ENCODE results near the gene NIBAN1. TPM values are rescaled to one million over a fixed set of nuclear protein-coding genes. Genes with fewer than 3 reads are reported as not detected.
"Not testable (repeated sequence)": the region's sequence is repeated elsewhere in the genome, so short reads cannot be mapped to it uniquely, and the experiment has no call there.

NIBAN1 gene
- polyA plus RNA-seq, 3 donors: 10.2 to 24.6 (median 12.4) TPM

DNA sequence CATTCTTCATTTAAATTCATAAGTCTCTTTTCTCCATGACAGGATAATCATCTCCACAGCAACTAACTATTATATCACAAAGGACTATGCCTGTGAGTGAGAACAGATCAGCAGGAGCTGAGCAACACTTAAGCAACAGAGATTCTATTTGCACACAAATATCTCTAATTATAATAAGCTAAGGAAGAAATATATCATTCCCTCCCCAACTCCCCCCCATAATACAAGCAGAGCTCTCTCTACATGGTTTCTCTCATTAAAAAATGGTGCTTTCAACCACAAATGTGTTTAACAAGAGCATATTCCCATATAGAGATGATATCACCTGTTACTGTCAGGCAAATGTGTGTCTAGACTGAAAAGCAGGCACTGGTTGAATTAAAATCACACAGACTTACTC lies 34.5 kb upstream of the NIBAN1 start:
- Mint-ChIP-seq H3K27ac (no peak overlapping the region), H3K4me3 (no peak overlapping the region)
- intact Hi-C loops (cut with micrococcal nuclease): no loop called here

DNA sequence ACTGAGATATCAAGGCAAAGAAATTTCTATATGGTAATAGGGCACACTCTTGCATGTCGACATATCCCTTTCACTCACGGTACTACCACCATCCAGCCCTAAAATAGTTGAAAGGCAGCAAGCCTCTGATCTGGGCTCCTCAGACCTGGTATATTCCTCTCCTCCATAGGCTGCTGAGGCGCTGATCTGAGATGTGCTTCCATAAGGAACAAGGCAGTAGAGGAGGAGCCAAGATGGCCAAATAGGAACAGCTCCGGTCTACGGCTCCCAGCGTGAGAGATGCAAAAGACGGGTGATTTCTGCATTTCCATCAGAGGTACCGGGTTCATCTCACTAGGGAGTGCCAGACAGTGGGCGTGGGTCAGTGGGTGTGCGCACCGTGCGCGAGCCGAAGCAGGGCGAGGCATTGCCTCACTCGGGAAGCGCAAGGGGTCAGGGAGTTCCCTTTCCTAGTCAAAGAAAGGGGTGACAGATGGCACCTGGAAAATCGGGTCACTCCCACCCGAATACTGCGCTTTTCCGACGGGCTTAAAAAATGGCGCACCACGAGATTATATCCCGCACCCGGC lies 27.1 kb upstream of the NIBAN1 start:
- H3K4me3 Mint-ChIP-seq; H3K4me1 Mint-ChIP-seq; H3K79me2 ChIP-seq (ENCODE audit: insufficient read depth, low read length); H3K9ac ChIP-seq (ENCODE audit: insufficient read depth, low read length, poor library complexity, severe bottlenecking); H3K4me3 ChIP-seq (replicated peaks in 1 of 3; ENCODE audit: low read depth in 2 of 3, low read length in 3 of 3); H3K4me1 ChIP-seq (ENCODE audit: control insufficient read depth in 1 of 2, insufficient read depth in 2 of 2, low read length in 2 of 2); H3K27me3 Mint-ChIP-seq (ENCODE audit: low read depth in 3 of 3); H3K4me2 ChIP-seq (replicated peaks; ENCODE audit: extremely low read depth, low read length, poor library complexity, severe bottlenecking); intact Hi-C loops (cut with micrococcal nuclease); H3K27me3 ChIP-seq (ENCODE audit: control insufficient read depth in 2 of 2, insufficient read depth in 2 of 2, low read length in 2 of 2); H4K20me1 ChIP-seq (ENCODE audit: insufficient read depth, low read length); H3K36me3 Mint-ChIP-seq; H3K27ac ChIP-seq (ENCODE audit: low read depth in 1 of 2, low read length in 2 of 2); H3K27ac Mint-ChIP-seq; H3K36me3 ChIP-seq (replicated peaks in 1 of 2; ENCODE audit: control insufficient read depth in 1 of 2, insufficient read depth in 2 of 2, low read length in 2 of 2); DNase-seq; H2AFZ ChIP-seq (ENCODE audit: insufficient read depth, low read depth, low read length, poor library complexity, severe bottlenecking); H3K9me3 ChIP-seq (replicated peaks in 1 of 2; ENCODE audit: control insufficient read depth in 1 of 2, insufficient read depth in 1 of 2, low read length in 2 of 2): not testable (repeated sequence)
- H3K9me3 Mint-ChIP-seq: peaks cover 2 to 10% (median 5%) of the 10 kb centered on the region in 7 donors
- 100% methylated on average over 5 of the region's 26 CpGs for WGBS (ENCODE audit: insufficient coverage)

More for the DNA sequence above, 34.5 kb upstream of the NIBAN1 start:
- no peak for DNase-seq
- no peaks in the 10 kb centered on the region for H3K36me3 Mint-ChIP-seq
- no peaks in the 10 kb centered on the region for H3K27me3 ChIP-seq (ENCODE audit: control insufficient read depth in 2 of 2, insufficient read depth in 2 of 2, low read length in 2 of 2)
- no peak overlapping the region for H3K4me3 ChIP-seq (replicated peaks in 1 of 3; ENCODE audit: low read depth in 2 of 3, low read length in 3 of 3)
- peaks cover 0 to 3% (median 0%) of the 10 kb centered on the region in 7 donors for H3K9me3 Mint-ChIP-seq
- H3K4me1 Mint-ChIP-seq: no peaks in the 10 kb centered on the region
- no peaks in the 10 kb centered on the region for H3K36me3 ChIP-seq (replicated peaks in 1 of 2; ENCODE audit: control insufficient read depth in 1 of 2, insufficient read depth in 2 of 2, low read length in 2 of 2)
- TF ChIP-seq, protein P1, sequence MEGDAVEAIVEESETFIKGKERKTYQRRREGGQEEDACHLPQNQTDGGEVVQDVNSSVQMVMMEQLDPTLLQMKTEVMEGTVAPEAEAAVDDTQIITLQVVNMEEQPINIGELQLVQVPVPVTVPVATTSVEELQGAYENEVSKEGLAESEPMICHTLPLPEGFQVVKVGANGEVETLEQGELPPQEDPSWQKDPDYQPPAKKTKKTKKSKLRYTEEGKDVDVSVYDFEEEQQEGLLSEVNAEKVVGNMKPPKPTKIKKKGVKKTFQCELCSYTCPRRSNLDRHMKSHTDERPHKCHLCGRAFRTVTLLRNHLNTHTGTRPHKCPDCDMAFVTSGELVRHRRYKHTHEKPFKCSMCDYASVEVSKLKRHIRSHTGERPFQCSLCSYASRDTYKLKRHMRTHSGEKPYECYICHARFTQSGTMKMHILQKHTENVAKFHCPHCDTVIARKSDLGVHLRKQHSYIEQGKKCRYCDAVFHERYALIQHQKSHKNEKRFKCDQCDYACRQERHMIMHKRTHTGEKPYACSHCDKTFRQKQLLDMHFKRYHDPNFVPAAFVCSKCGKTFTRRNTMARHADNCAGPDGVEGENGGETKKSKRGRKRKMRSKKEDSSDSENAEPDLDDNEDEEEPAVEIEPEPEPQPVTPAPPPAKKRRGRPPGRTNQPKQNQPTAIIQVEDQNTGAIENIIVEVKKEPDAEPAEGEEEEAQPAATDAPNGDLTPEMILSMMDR (IDR thresholded peaks at IDR 0.05): no peak
- H3K9ac ChIP-seq (ENCODE audit: insufficient read depth, low read length, poor library complexity, severe bottlenecking): no peak overlapping the region
- no peaks in the 10 kb centered on the region for H4K20me1 ChIP-seq (ENCODE audit: insufficient read depth, low read length)
- no peaks in the 10 kb centered on the region for H3K9me3 ChIP-seq (replicated peaks in 1 of 2; ENCODE audit: control insufficient read depth in 1 of 2, insufficient read depth in 1 of 2, low read length in 2 of 2)
- no peak overlapping the region for H3K27ac ChIP-seq (ENCODE audit: low read depth in 1 of 2, low read length in 2 of 2)
- H3K79me2 ChIP-seq (ENCODE audit: insufficient read depth, low read length): no peaks in the 10 kb centered on the region
- no peak overlapping the region for H3K4me2 ChIP-seq (replicated peaks; ENCODE audit: extremely low read depth, low read length, poor library complexity, severe bottlenecking)
- H3K4me1 ChIP-seq (ENCODE audit: control insufficient read depth in 1 of 2, insufficient read depth in 2 of 2, low read length in 2 of 2): no peaks in the 10 kb centered on the region
- peaks cover 0 to 3% (median 0%) of the 10 kb centered on the region in 3 donors for H3K27me3 Mint-ChIP-seq (ENCODE audit: low read depth in 3 of 3)
- no peak overlapping the region for H2AFZ ChIP-seq (ENCODE audit: insufficient read depth, low read depth, low read length, poor library complexity, severe bottlenecking)

DNA sequence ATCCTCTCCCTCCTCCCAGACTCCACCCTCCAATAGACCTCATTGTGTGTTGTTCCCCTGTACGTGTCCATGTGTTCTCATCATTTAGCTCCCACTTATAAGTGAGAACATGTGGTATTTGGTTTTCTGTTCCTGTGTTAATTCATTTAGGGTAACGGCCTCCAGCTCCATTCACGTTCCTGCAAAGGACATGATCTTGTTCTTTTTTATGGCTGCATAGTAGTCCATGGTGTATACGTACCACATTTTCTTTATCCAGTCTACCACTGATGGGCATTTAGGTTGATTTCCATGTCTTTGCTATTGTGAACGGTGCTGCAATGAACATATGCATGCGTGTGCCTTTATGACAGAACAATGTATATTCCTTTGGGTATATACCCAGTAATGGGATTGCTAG lies 25.7 kb upstream of the NIBAN1 start:
- H3K4me3 ChIP-seq (replicated peaks in 1 of 3; ENCODE audit: low read depth in 2 of 3, low read length in 3 of 3); intact Hi-C loops (cut with micrococcal nuclease); H3K79me2 ChIP-seq (ENCODE audit: insufficient read depth, low read length); H3K36me3 Mint-ChIP-seq; H3K4me2 ChIP-seq (replicated peaks; ENCODE audit: extremely low read depth, low read length, poor library complexity, severe bottlenecking); H4K20me1 ChIP-seq (ENCODE audit: insufficient read depth, low read length); H3K36me3 ChIP-seq (replicated peaks in 1 of 2; ENCODE audit: control insufficient read depth in 1 of 2, insufficient read depth in 2 of 2, low read length in 2 of 2); H3K9ac ChIP-seq (ENCODE audit: insufficient read depth, low read length, poor library complexity, severe bottlenecking); H3K4me3 Mint-ChIP-seq; H2AFZ ChIP-seq (ENCODE audit: insufficient read depth, low read depth, low read length, poor library complexity, severe bottlenecking); DNase-seq; H3K27me3 ChIP-seq (ENCODE audit: control insufficient read depth in 2 of 2, insufficient read depth in 2 of 2, low read length in 2 of 2); H3K27me3 Mint-ChIP-seq (ENCODE audit: low read depth in 3 of 3); H3K27ac ChIP-seq (ENCODE audit: low read depth in 1 of 2, low read length in 2 of 2); H3K4me1 Mint-ChIP-seq; H3K27ac Mint-ChIP-seq; H3K4me1 ChIP-seq (ENCODE audit: control insufficient read depth in 1 of 2, insufficient read depth in 2 of 2, low read length in 2 of 2): not testable (repeated sequence)
- peaks cover 0 to 13% of the 10 kb centered on the region in 2 donors for H3K9me3 ChIP-seq (replicated peaks in 1 of 2; ENCODE audit: control insufficient read depth in 1 of 2, insufficient read depth in 1 of 2, low read length in 2 of 2)
- 100% methylated on average over 1 of the region's 6 CpGs for WGBS (ENCODE audit: insufficient coverage)
- peaks cover 6 to 12% (median 9%) of the 10 kb centered on the region in 7 donors for H3K9me3 Mint-ChIP-seq

Data from CD14-positive monocyte (primary cell).